ENCODE data around the gene CELF4.

- TF ChIP-seq CTCF (conservative IDR thresholded peaks at IDR 0.05; ENCODE audit: low read depth, low read length) (peak; percentile 62), EZH2 (IDR thresholded peaks at IDR 0.05; ENCODE audit: low read length, unreplicated experiment) (no peak)
Measured at GRCh38 chr18:37385846-37386778, 179.5 kb downstream of the CELF4 start.

Measured in PC-3 (cell line).